Left forelimb (tissue), 1 donor: ENCODE measurements around the gene CARS1.
"Not testable (repeated sequence)": the region's sequence is repeated elsewhere in the genome, so short reads cannot be mapped to it uniquely, and the experiment has no call there.

Source experiments
- DNase-seq: peaks from one replicate; pipeline ENCODE4 v3.0.0-alpha.2; 2018; ENCODE audit warnings: low spot score

CARS1 gene

DNA sequence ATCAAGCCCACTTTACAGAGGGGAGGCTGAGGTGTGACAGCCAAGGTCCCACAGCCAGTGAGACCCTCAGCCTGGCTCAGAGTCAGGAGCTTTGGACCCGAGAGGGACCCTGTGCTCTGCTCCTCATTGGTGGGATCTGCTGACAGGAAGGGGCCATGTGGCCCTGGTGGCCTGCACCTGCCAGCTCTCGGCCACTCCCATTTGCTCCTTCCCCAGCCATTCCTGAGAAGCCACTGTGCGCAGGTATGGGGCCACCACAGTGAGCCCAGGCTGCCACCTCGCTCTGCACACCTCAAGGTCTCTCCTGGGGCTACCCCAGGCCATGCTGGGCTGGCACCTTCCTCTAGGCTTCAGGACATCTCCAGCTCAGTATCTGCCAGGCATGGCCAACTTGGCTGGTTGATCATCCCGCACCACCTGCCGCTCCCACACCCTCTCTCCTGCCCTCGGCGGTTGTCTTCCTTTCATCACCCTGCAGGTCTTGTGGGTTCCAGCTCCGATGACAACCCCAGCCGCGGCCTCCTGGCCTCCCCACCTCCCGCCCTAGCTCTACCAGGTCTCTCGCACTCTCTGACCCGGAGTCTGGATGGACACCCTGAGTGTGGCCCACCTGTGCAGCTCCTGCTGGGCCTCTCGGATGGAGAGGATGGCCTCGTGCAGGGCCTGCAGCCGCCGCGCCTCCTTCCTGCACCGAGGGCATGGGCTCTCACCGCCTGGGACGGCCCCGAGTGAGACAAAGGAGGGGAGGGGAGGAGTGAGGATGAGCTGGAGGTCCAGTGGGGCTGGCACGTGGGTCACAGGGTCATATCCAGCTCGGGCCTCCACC is 32.2 kb upstream of the CARS1 start:
- DNase-seq, result no peak

DNA sequence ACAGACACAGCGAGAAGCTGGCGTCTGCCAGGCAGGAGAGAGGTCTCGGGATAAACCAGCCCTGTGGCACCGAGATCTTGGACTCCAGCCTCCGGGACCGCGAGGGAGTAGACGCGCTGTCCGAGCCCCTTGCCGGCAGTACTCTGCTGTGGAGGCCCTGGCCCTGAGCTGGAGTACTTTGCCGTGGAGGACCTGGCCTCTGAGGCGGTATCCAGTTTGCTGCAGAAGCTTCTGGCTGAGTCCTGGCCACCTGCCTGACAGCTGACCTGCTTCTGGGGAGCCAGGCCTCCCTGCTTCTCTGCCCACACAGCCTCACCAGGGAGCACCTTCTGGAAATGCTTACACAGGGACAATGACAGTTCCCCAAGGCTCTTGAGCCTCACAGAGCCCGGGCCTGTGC is 31.6 kb upstream of the CARS1 start:
- no peak for DNase-seq

DNA sequence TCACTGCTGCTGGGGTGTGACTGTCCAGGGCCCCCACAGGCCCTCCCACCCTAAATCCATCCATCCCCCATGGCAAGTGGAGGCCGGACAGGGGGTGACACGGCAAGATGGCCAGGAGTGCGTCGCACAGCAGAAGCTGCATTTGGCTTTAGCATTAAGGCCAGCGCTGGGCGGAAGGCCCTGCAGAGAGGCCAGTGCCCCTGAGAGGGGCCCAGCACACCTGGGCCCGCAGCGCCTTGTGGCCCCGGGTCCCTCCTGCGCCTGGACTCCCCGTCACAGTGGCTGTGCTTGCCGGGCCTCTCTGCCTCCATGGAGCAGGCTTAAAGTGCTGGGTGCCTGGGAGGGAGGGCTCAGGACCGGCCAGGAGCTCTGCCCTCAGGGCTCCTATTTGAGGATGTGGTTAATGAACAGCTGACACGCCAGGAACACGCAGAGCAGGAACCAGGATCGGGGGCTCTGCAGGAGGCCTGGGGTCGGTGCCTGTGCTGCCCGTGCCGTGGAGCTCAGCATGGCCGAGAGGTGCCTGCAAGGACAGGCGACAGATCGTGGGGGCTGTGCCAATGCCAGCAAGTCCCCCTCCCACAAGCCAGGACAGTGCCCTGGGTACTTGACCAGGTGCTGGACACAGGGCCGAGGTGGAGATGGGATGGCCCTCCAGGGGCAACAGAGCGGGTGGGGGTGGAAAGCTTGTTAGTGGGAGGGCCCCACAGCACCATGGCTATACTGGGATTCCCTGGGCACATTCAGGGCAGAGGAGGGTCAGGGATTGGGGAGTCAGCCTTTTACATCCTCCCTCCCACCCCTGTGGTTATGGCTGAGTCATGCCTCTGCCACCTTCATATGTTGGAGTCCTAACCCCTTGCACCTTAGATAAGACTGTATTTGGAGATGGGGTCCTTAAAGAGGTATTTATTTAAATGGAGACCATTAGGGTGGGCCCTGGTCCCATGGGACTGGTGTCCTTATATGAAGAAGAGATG is 30.9 kb upstream of the CARS1 start:
- DNase-seq, result no peak

DNA sequence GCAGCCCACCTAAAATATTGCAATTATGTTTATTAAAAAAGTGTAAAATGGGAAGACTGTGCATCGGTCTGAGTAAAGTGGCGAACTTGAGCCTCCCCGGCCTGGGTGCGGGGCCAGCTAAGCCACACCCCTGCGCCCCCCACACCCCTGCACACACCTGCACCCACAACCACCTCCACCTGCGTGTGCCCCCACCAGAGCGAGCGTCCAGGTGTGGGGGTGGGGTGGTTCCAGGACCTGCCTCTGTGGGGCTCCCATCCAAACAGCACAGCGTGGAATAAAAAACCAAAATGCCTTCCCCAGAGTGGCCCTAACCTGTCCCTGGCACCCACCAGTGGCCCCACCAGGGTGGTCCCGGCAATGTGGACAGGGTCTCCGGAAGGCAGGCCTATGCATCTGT is 30.1 kb upstream of the CARS1 start:
- no peak for DNase-seq

DNA sequence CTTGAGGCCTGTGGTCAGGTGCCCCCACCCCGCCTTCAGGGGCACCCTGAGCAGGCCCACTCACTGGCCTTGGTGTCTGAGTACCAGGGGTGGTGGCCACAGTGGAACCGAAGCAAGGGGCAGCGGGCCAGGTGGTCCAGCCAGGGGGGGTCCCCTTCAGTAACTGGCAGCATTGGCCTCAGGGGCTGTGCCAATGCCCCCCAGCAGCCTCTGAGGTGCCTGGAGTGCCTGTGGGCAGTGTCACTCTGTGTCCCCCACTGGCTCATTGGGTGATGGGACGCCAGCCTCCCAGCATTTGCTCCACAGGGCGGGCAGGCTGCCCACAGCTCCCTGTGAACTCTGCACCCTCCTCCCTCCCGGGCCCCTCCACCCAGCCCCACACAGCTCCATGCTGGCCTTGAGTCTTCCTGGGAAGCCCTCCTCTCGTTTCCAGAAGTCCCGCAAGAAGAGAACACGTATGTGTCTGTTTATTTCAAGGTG is 29.5 kb upstream of the CARS1 start:
- no peak for DNase-seq

GRCh38 chr11:3086114-3086513 is 28.9 kb upstream of the CARS1 start:
- DNase-seq, result no peak

DNA sequence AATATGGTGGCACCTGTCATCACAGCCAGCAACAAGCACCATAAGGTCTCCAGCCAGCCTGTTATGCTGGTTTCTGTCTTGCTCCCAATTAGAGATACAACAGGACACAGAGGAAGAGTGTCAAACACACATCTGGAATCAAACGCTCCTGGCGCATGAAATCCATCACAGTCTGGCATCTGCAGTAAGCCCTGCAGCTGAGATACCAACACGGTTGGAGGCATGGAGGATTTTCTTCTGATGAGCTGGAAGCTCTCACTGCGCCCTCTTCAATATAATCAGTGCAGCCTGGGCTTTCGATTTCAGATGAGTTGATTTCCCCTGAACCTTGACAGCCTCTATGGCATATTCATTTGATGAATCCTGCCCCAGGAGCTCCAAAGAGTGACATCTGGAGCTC is 27.8 kb upstream of the CARS1 start:
- no peak for DNase-seq

DNA sequence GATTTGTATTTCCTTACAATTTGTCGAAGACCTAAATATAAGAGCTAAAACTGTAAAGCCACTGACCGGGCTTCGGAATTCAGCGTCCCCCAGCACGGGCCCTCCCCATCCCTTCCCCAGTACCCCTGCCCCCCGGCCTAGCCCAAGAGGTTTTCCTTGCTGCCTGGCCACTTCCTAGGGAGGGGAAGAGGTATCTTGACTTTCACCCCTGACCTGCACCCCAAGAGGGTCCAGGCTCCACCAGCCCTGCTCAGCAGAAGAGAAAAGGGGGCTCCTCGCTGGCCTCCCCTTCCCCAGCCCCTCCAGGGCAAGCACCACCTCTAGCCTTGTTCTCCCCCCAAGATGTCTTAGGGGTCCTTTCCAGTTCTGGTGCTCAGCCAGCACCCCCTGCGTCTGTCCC is 26.1 kb upstream of the CARS1 start:
- no peak for DNase-seq

DNA sequence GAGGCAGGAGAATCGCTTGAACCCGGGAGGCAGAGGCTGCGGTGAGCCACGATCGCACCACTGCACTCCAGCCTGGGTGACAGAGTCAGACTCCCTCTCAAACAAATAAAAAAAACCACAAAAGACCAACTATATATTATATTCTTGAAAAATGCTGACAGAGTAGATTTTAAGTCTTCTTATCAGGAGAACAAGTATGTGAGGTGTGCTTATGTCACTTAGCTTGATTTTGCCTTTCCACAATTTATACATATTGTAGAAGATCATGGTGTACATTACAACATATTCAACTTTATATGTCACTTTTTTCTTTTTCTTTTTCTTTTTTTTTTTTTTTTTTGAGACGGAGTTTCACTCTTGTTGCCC is 24.1 kb upstream of the CARS1 start:
- DNase-seq, result no peak

DNA sequence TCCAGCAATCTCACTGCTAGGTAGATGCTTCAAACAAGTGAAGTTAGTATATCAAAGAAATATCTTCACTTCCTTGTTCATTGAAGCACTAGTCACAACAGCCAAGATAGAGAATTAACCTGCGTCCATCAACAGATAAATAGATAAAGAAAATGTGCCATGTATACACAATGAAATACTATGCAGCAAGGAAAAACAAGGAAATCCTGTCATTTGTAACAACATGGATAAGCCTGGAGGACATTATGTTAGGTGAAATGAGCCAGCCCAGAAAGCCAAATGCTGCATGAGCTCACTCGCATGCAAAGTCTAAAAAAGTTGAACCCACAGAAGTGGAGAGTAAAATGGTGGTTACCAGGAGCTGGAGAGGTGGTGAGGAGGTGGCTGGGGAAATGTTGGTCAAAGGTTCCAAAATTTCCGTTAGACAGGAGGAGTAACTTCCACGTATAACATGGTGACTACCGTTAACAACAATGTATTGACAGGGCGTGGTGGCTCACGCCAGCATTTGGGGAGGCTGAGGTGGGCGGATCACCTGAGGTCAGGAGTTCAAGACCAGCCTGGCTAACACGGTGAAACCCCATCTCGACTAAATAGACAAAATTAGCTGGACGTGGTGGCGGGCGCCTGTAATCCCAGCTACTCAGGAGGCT is 23.6 kb upstream of the CARS1 start:
- DNase-seq, result no peak

DNA sequence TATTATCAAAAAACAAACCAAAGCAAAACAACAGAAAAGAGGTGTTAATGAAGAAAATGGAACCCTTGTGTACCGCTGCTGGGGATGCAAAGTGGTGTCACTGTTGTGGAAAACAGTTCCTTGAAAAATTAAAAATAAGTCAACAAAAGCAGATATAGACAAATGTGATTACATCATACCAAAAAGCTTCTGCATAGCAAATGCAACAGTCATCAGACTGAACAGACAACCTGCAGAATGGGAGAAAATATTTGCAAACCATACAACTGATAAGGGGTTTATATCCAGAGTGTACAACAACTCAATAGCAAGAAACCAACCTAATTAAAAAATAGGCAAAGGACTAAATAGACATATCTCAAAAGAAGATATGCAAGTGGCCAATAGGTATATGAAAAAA is 22.9 kb upstream of the CARS1 start:
- DNase-seq, result no peak

DNA sequence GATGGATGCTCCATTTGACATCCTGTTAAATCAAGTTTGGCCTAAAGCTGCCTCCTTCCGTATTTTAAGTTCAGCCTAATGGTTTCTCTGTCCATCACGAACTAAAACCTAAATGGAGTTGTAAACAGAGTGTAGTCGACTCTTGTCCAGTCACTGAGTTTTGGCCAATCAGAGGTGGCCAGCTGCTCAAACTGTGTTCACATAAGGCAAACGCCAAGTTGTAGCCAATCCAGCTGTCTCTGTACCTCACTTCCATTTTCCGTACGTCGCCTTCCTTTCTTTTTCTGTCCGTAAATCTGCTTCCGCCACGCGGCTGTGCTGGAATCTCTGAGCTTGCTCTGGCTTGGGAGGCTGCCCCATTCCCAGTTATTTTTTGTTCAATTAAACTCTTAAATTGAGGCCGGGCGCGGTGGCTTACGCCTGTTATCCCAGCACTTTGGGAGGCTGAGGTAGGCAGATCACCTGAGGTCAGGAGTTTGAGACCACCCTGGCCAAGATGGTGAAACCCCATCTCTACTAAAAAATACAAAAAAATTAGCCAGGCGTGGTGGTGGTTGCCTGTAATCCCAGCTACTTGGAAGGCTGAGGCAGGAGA is 20.7 kb upstream of the CARS1 start:
- DNase-seq, result no peak

DNA sequence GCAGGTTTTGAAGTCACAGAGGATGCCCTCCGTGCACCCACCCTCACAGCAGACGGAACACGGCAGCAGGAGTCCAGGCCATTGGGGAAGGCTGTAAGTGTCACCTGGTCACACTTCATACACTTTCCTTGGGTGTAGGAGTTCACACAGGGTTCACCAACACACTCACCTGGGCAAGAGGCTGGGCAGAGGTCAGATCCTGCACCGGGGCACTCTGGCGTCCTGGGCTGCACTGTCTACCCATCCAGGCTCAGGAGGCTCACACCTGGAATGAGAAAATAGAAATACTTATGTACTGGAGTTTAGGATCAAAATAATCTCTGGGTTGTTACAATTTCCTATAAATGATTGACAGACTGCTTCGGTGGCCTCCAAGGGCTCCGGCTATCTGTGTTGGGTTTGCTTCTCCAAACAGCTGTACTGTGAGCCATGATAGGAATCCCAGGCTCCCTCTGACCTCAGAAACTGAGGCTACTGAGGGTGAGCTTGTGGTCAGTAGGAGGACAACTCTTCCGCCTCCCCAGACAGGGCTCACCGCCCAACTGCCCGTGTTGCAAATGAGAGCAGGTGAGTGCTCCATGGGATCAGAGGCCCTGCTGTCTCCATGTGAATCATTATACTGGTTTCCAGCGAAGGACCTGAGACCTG is 20.1 kb upstream of the CARS1 start:
- no peak for DNase-seq

DNA sequence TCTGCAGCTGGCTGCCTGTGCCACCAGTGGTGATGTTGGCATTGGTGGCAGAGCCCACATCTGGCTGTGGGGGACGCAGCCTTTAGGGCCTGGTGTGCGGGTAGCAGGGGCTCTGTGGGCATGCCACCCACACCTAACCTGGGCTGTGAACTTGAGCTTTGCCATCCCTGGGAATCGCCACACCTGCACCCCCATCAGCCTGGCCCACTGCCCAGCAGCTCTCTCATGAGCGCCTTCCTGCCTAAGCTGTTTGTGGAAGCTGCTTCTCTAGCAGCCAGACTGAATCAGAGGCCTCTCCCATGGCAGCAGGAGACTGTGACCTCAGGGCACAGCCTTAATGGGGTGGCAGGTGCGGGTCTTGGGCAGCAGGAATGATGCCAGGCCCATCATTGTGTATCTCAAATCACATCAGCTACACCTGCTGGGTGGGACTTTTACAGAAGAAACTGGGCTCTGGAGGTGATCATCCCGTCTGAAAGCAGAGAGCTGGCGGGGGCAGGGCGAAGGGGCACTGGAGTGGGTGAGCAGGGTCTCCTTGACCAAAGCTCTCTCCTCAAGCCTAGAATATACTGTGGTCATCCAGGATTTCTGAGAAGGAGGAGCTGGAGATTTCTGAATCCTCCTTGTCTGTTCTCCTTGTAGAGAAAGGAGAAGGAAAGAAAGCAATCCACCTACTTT is 17.8 kb upstream of the CARS1 start:
- no peak for DNase-seq

DNA sequence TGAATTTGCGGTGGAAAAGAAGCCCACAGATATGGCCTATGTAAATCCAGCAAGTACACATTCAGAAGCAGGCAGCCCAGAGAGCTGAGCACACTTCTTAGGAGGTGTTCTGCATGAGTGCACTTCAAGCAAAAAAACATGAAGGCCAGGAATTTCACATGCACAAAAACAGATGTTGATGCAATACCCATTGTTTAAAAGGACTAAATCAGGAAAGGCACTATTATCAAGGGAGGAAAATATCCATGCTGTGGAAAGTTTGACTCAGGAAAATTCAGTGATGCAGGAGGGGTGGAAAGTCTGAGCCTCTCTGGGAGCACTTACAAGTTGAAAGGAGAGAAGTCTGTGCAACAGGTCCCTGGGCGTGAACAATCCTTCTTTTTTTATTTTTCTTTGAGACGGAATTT is 15.8 kb upstream of the CARS1 start:
- no peak for DNase-seq

DNA sequence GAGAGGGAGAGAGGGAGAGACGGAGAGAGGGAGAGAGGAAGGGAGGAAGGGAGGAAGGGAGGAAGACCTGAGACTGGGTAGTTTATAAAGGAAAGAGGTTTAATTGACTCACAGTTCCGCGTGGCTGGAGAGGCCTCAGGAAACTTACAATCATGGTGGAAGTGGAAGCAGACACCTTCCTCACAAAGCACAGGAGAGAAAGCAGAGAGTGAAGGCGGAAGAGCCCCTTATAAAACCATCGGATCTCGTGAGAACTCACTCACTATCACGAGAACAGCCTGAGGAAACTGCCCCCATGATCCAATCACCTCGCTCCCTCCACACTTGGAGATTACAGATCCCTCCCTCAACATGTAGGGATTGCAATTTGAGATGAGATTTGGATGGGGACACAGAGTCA is 12.2 kb upstream of the CARS1 start:
- DNase-seq, result no peak

- DNase-seq, result not testable (repeated sequence)
These were observed 9.1 kb upstream of the CARS1 start for GRCh38 chr11:3066308-3066707.

DNA sequence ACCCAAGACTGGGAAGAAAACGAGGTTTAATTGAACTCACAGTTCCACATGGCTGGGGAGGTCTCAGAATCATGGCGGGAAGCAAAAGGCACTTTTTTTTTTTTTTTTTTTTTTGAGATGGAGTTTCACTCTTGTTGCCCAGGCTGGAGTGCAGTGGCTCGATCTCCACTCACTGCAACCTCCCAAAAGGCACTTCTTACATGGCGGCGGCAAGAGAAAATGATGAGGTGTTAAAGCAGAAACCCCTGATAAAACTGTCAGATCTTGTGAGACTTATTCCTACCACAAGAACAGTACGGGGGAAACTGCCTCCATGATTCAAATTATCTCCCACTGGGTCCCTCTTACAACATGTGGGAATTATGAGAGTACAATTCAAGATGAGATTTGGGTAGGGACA is 7.5 kb upstream of the CARS1 start:
- DNase-seq, result not testable (repeated sequence)

- not testable (repeated sequence) for DNase-seq
These were observed 6.7 kb upstream of the CARS1 start for GRCh38 chr11:3063876-3064275.

GRCh38 chr11:3063432-3063831 is 6.2 kb upstream of the CARS1 start:
- DNase-seq, result not testable (repeated sequence)

DNA sequence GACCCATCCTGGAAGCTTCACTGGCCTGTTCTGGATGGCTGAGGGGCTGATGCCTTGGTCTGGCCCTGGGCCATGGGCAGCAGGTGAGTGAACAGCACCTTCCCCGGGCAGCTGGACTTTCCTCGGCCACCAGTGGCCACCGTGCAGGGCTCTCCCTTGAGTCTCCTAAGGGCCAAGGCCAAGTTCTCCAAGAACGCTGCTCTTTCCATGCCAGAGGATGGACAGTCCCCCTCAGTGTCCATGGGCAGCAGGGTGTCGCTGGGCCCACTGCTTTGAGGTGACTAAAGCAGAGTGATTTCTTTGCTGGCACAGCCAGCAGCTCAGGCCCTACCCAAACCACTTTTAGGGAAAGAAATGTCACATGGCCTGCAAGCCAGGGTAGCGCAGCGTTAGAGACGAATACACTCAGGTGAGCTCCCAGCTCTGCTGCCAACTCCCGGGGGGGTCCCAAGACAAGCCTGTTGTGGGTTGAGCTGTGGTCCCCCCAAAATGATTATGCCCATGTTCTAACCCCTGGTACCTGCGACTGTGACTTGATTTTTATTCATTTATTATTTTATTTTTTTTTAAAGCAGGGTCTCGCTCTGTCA is 3.3 kb upstream of the CARS1 start:
- DNase-seq, result no peak
